Skeletal muscle cell (primary cell): ENCODE results near the gene TM9SF2.
"Not testable (repeated sequence)": the region's sequence is repeated elsewhere in the genome, so short reads cannot be mapped to it uniquely, and the experiment has no call there.

Source experiments
- DNase-seq: peaks from one replicate; pipeline ENCODE4 v3.0.0-alpha.2; 2010; ENCODE audit warnings: low read depth
- H3K4me3 ChIP-seq: 2 replicates; pipeline ENCODE4 v1.5.1; 2011; ENCODE audit warnings: low read depth, mild to moderate bottlenecking, control low read depth, low read length, moderate library complexity

TM9SF2 gene

GRCh38 chr13:99501184-99501847, at the start of gene TM9SF2:
Gene TM9SF2, plus strand, starts transcription at chr13:99501472. Its CDS starts 135 bp downstream, at chr13:99501607.
- peak within 1 kb of the TSS; percentile 95 for H3K4me3 ChIP-seq
- DNase-seq, result peak; percentile 91

GRCh38 chr13:99454518-99455183, 46.6 kb upstream of the TM9SF2 start:
- DNase-seq, result no peak
- no peak overlapping the region for H3K4me3 ChIP-seq

GRCh38 chr13:99459099-99459850, 42.0 kb upstream of the TM9SF2 start:
- no peak overlapping the region for H3K4me3 ChIP-seq
- DNase-seq, result no peak

- not testable (repeated sequence) for DNase-seq, H3K4me3 ChIP-seq
Measured at GRCh38 chr13:99460802-99461201, 40.5 kb upstream of the TM9SF2 start.

GRCh38 chr13:99463646-99464397, 37.5 kb upstream of the TM9SF2 start:
- no peak for DNase-seq
- H3K4me3 ChIP-seq, result no peak overlapping the region

- no peak for DNase-seq
Measured at GRCh38 chr13:99464441-99464949, 36.8 kb upstream of the TM9SF2 start.

GRCh38 chr13:99465454-99465853, 35.8 kb upstream of the TM9SF2 start:
- DNase-seq, result no peak
- no peak overlapping the region for H3K4me3 ChIP-seq

More at GRCh38 chr13:99464441-99464949, 36.8 kb upstream of the TM9SF2 start:
- H3K4me3 ChIP-seq, result peak overlapping the region; percentile 13

GRCh38 chr13:99467764-99468163, 33.5 kb upstream of the TM9SF2 start:
- H3K4me3 ChIP-seq, result no peak overlapping the region
- DNase-seq, result peak; percentile 36

GRCh38 chr13:99469041-99469440, 32.2 kb upstream of the TM9SF2 start:
- DNase-seq, result no peak
- H3K4me3 ChIP-seq, result no peak overlapping the region

- no peak for DNase-seq
- no peak overlapping the region for H3K4me3 ChIP-seq
Measured at GRCh38 chr13:99470027-99470426, 31.2 kb upstream of the TM9SF2 start.

- no peak for DNase-seq
- no peak overlapping the region for H3K4me3 ChIP-seq
Measured at GRCh38 chr13:99471221-99472121, 29.8 kb upstream of the TM9SF2 start.

- DNase-seq, result no peak
- no peak overlapping the region for H3K4me3 ChIP-seq
Measured at GRCh38 chr13:99472122-99472440, 29.2 kb upstream of the TM9SF2 start.

GRCh38 chr13:99473515-99473914, 27.8 kb upstream of the TM9SF2 start:
- DNase-seq, result no peak
- no peak overlapping the region for H3K4me3 ChIP-seq

GRCh38 chr13:99476648-99477047, 24.6 kb upstream of the TM9SF2 start:
- no peak for DNase-seq

GRCh38 chr13:99477493-99477892, 23.8 kb upstream of the TM9SF2 start:
- no peak for DNase-seq
- no peak overlapping the region for H3K4me3 ChIP-seq

More at GRCh38 chr13:99476648-99477047, 24.6 kb upstream of the TM9SF2 start:
- no peak overlapping the region for H3K4me3 ChIP-seq

GRCh38 chr13:99481366-99481765, 19.9 kb upstream of the TM9SF2 start:
- DNase-seq, result no peak
- no peak overlapping the region for H3K4me3 ChIP-seq

GRCh38 chr13:99484473-99484872, 16.8 kb upstream of the TM9SF2 start:
- DNase-seq, result no peak

GRCh38 chr13:99486996-99487395, 14.3 kb upstream of the TM9SF2 start:
- DNase-seq, result no peak
- H3K4me3 ChIP-seq, result no peak overlapping the region

More at GRCh38 chr13:99484473-99484872, 16.8 kb upstream of the TM9SF2 start:
- no peak overlapping the region for H3K4me3 ChIP-seq

GRCh38 chr13:99489028-99489427, 12.2 kb upstream of the TM9SF2 start:
- no peak overlapping the region for H3K4me3 ChIP-seq
- DNase-seq, result no peak
